ENCODE measurements around the gene C6orf136. TPM values are rescaled to one million over a fixed set of nuclear protein-coding genes. Genes with fewer than 3 reads are reported as not detected.
A peak's percentile ranks its signal among the peaks of the same experiment; 100 is the strongest.

Gene C6orf136
- polyA plus RNA-seq, 1 donor (not counting 4 experiments of a cell fraction or from before 2014, with no cell fraction given), result 7.8 TPM

GRCh38 chr6:30615219-30615957 lies 31.5 kb upstream of the C6orf136 start:
- TF ChIP-seq EZH2 (IDR thresholded peaks at IDR 0.05; ENCODE audit: low read length) (no peak), CTCF (optimal IDR thresholded peaks at IDR 0.05 in 1 of 3, IDR thresholded peaks at IDR 0.05 in 1 of 3, conservative IDR thresholded peaks at IDR 0.05 in 1 of 3; ENCODE audit: extremely low read depth in 1 of 3, insufficient read depth in 2 of 3, low read length in 3 of 3) (no peak)
- Histone ChIP-seq H3K4me3 (ENCODE audit: control insufficient read depth in 2 of 3, extremely low read depth in 1 of 3, insufficient read depth in 2 of 3, low read depth in 1 of 3, low read length in 3 of 3) (peak overlapping the region; percentile 76 to 89 (median 82)), H3K27ac (ENCODE audit: control insufficient read depth, insufficient read depth, low read length) (peak overlapping the region; percentile 97), H4K20me1 (ENCODE audit: control insufficient read depth, extremely low read depth, insufficient read depth, low read length) (peaks cover 8% of the 10 kb centered on the region), H3K9me3 (ENCODE audit: control insufficient read depth, low read depth, low read length) (no peaks in the 10 kb centered on the region), H3K36me3 (ENCODE audit: control insufficient read depth in 2 of 2, extremely low read depth in 1 of 2, insufficient read depth in 2 of 2, low read length in 2 of 2) (peaks cover 7 to 27% of the 10 kb centered on the region in 2 experiments), H3K4me1 (ENCODE audit: control insufficient read depth, extremely low read depth, insufficient read depth, low read length) (peaks cover 24% of the 10 kb centered on the region), H3K9ac (ENCODE audit: control insufficient read depth, extremely low read depth, insufficient read depth, low read length) (peak overlapping the region; percentile 98), H3K27me3 (ENCODE audit: control insufficient read depth, extremely low read depth, insufficient read depth, low read length) (no peaks in the 10 kb centered on the region), H2AFZ (ENCODE audit: control insufficient read depth, low read length) (no peak overlapping the region), H3K4me2 (ENCODE audit: control insufficient read depth, extremely low read depth, insufficient read depth, low read depth, low read length) (peak overlapping the region; percentile 100), H3K9me1 (ENCODE audit: control insufficient read depth, extremely low read depth, insufficient read depth, low read length) (peaks cover 3% of the 10 kb centered on the region), H3K79me2 (ENCODE audit: control insufficient read depth, insufficient read depth, low read length) (peaks cover 46% of the 10 kb centered on the region)
- dilution Hi-C loops (cut with MboI; ENCODE audit: extremely low pct_ligation_motif_present, low sequenced_read_pairs), result no loop called here
- no peak for FAIRE-seq
- DNase-seq (ENCODE audit: low read depth, low spot score), result no peak

GRCh38 chr6:30615958-30616810 lies 30.7 kb upstream of the C6orf136 start:
- Histone ChIP-seq H4K20me1 (ENCODE audit: control insufficient read depth, extremely low read depth, insufficient read depth, low read length) (peaks cover 8% of the 10 kb centered on the region), H3K79me2 (ENCODE audit: control insufficient read depth, insufficient read depth, low read length) (peaks cover 41% of the 10 kb centered on the region), H3K9me3 (ENCODE audit: control insufficient read depth, low read depth, low read length) (no peaks in the 10 kb centered on the region), H3K9ac (ENCODE audit: control insufficient read depth, extremely low read depth, insufficient read depth, low read length) (peak overlapping the region; percentile 98), H2AFZ (ENCODE audit: control insufficient read depth, low read length) (no peak overlapping the region), H3K4me2 (ENCODE audit: control insufficient read depth, extremely low read depth, insufficient read depth, low read depth, low read length) (peak overlapping the region; percentile 100), H3K9me1 (ENCODE audit: control insufficient read depth, extremely low read depth, insufficient read depth, low read length) (peaks cover 3% of the 10 kb centered on the region), H3K4me1 (ENCODE audit: control insufficient read depth, extremely low read depth, insufficient read depth, low read length) (peaks cover 24% of the 10 kb centered on the region), H3K27me3 (ENCODE audit: control insufficient read depth, extremely low read depth, insufficient read depth, low read length) (no peaks in the 10 kb centered on the region), H3K4me3 (ENCODE audit: control insufficient read depth in 2 of 3, extremely low read depth in 1 of 3, insufficient read depth in 2 of 3, low read depth in 1 of 3, low read length in 3 of 3) (peak overlapping the region; percentile 76 to 89 (median 82)), H3K27ac (ENCODE audit: control insufficient read depth, insufficient read depth, low read length) (peak overlapping the region; percentile 97), H3K36me3 (ENCODE audit: control insufficient read depth in 2 of 2, extremely low read depth in 1 of 2, insufficient read depth in 2 of 2, low read length in 2 of 2) (peaks cover 7 to 30% of the 10 kb centered on the region in 2 experiments)
- TF ChIP-seq CTCF (optimal IDR thresholded peaks at IDR 0.05 in 1 of 3, IDR thresholded peaks at IDR 0.05 in 1 of 3, conservative IDR thresholded peaks at IDR 0.05 in 1 of 3; ENCODE audit: extremely low read depth in 1 of 3, insufficient read depth in 2 of 3, low read length in 3 of 3) (no peak), EZH2 (IDR thresholded peaks at IDR 0.05; ENCODE audit: low read length) (no peak)
- DNase-seq (ENCODE audit: low read depth, low spot score) (no peak), FAIRE-seq (no peak)
- dilution Hi-C loops (cut with MboI; ENCODE audit: extremely low pct_ligation_motif_present, low sequenced_read_pairs), result no loop called here

Measured in keratinocyte (primary cell).